Right lobe of liver (tissue), 4 donors: ENCODE results near the gene USP12.

ENCODE experiments used
- CTCF ChIP-seq, 4 donors: fragments of 200-600 bp in 3 of 4; fragments of 450-650 bp in 1 of 4; IDR thresholded peaks; one replicate each; pipeline versions ENCODE4 v1.5.1 to v1.8.0; 2016 to 2022; ENCODE audit warnings: antibody characterized with exemption in 4 of 4, mild to moderate bottlenecking in 2 of 4
- POLR2A ChIP-seq: fragments of 450-650 bp; IDR thresholded peaks from one replicate; pipeline ENCODE4 v1.6.1; 2017; ENCODE audit warnings: antibody characterized with exemption, mild to moderate bottlenecking
- donor health status: DM: no; HTN: no; CAD: no.
- donor health status: DM: no; HTN: no; CAD: no.
- donor health status: DM: no; HTN: yes; CAD: no.

GRCh38 chr13:27168906-27169657 is 2.5 kb downstream of the USP12 start:
- TF ChIP-seq CTCF (IDR thresholded peaks at IDR 0.05) (no peak), POLR2A (no peak)
